Ureter (tissue), 1 donor: ENCODE results near the gene TMEM109. TPM values are rescaled to one million over a fixed set of nuclear protein-coding genes. Genes with fewer than 3 reads are reported as not detected.

Source experiments
- DNase-seq: peaks from one replicate; pipeline ENCODE4 v3.0.0-alpha.2; 2020; ENCODE audit warnings: low spot score
- total RNA-seq: library from RNA; stranded (reverse); gene quantifications from one replicate; pipeline ENCODE4 v1.2.4, GENCODE V29; 2023
- donor health status: DM: yes; HTN: yes; CAD: no.

The TMEM109 gene
- 86.8 TPM for total RNA-seq

DNA sequence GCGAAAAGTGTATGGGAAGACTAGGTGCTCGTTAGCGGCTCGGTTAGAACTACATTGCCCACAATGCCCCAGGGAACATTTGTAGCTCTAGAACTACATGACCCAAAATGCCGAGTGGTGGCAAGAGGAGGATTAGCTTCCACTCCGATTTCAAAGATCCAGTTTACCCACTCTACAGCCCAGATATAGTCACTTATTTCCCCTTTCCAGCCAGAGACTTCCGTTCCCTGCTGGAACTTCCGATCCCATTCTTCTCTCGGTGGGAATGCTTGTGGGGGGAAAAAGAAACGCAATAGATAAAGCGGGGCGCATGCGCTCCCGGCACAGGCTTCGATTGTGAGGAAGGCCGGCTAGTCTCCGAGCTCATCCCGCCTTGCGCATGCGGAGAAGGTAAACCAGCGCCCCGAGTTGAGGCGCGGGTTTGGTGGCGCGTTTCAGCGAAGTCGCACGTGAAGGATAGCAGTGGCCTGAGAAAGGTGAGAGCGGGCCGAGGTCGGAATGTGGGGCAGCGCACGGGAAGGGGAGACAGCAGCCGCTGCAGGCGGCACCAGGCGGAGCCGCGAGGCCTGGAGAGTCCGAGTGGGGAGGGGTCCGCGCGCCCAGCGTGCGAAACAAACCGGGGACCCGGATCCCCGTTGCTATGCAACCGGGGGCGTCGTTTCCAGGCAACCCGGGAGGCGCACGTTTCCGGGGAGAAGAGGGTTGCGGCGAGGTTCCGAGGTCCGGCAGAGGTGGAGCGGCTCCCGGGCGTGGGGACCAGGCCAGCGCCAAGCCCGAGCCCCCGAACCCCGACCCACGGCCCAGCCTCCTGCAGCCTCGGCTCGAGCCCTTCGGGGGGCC lies at the start of gene TMEM109:
Gene TMEM109 (plus strand): TSS at position 366 of the 840 bp plus-strand sequence. CDS start 5,536 bp downstream, outside the sequence.
- DNase-seq, result peak; percentile 88

DNA sequence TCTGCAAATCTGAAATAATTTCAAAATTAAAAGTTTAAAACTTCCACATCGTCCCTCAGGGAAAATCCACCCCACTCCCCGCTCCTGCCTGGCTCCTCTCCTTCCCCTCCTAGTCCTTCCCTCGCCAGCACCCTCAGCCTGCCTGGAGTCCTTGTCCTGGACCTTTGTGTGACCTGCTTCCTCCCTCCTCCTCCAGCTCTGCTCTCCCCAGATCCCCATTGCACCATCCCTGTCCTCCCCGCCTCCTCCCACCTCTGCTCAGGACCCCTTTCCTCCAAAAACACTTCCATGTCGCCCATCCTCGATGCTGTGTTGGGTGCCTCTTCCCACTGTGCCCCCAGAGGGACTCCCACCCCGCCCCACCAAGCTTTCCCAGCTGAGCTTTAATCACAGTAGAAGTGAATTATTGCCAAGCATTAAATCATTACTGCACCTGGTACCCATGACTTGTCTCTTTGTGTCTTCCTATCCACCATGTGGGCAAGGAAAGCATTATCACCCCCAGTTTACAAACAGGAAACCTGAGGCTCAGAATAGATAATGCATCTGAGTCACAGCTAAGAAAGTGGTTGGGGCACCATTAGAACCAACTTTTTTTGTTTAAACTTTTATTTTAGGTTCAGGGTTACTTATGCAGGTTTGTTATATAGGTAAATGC lies 49.0 kb upstream of the TMEM109 start:
- no peak for DNase-seq

GRCh38 chr11:60866911-60867870 lies 46.8 kb upstream of the TMEM109 start, which contains the start of gene ZP1:
TSS of gene ZP1 (plus strand) at chr11:60867542. CDS start at chr11:60867562, 20 bp downstream.
- no peak for DNase-seq

GRCh38 chr11:60867871-60868681 lies 45.9 kb upstream of the TMEM109 start:
- no peak for DNase-seq

GRCh38 chr11:60868682-60869450 lies 45.1 kb upstream of the TMEM109 start:
- no peak for DNase-seq

GRCh38 chr11:60869451-60869825 lies 44.5 kb upstream of the TMEM109 start:
- no peak for DNase-seq

GRCh38 chr11:60870276-60870675 lies 43.7 kb upstream of the TMEM109 start:
- no peak for DNase-seq

DNA sequence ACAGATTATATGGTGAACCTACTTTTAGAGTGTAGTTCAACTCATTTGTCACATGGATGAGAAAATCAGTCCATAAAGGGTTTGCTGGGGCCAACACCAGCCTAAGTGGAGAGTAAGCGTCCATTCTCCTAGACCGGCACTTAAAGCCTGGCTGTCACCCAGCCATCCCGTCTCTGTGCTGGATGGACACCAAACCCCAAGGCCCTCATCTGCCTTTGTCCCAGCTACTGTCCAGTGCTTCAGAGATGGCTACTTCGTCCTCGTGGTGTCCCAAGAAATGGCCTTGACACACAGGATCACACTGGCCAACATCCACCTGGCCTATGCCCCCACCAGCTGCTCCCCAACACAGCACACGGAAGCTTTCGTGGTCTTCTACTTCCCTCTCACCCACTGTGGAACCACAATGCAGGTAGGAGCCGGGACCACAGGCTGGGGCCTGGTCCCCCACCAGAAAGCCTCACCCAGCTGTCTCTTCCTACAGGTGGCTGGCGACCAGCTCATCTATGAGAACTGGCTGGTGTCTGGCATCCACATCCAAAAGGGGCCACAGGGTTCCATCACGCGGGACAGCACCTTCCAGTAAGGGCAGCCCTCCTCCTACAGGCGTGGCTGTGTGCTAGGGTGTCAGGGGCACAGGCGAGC lies 43.1 kb upstream of the TMEM109 start:
- DNase-seq, result no peak

- DNase-seq, result no peak
Measured at GRCh38 chr11:60871378-60872061, 42.4 kb upstream of the TMEM109 start.

DNA sequence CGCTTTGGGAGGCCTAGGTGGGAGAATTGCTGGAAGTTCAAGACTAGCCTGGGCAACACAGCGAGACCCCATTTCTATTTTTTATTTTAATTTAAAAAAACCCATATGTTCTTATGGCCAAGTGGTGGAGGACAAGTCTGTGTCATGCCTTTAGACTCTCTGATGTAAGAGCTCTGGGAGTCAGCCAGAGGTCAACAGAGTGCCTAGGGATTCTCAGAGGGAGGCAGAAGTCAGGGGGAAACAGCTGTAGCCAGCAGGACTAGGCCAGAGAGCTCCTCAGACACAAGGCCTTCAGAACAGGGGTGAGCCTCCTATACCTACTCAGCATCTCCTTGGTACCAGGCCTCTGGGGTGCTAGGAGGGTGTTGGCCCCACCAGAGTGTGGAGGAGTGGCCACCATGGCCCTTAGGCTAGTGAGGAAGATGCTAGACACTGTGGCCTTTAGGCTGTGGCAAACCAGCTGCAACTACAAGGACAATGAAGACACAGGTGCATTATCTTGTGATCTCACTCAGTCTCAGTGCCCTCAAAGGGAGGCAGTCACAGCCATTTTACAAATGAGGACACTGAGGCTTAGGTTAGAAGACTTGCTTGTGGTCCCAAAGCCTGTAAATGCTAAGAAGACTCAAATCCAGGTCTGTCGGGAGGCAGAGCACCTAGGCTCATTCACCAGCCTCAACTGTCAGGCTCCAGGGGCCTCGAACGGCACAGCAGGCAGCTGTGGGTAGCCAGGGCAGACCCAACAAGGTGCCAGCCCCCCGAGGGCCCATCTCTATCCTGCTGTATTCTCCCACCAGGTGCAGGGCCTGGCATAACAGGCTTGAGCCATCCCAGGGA lies 41.6 kb upstream of the TMEM109 start:
- no peak for DNase-seq

DNA sequence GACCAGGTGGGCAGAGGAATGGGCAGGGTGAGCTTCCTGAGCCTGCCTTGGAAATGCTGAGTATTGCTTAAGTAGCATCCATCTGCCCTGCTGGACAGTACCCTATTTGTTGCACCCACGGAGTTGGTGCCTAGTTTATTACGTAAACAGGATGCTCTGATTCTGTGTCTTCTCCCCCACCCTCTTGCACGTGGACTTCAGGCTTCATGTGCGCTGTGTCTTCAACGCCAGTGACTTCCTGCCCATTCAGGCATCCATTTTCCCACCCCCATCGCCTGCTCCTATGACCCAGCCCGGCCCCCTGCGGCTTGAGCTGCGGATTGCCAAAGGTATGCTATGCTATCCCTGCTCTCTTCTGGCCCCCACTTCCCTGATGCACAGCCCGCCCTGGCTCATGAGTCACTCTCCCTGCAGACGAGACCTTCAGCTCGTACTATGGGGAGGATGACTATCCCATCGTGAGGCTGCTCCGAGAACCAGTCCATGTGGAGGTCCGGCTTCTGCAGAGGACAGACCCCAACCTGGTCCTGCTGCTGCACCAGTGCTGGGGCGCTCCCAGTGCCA lies 40.9 kb upstream of the TMEM109 start:
- DNase-seq, result no peak

DNA sequence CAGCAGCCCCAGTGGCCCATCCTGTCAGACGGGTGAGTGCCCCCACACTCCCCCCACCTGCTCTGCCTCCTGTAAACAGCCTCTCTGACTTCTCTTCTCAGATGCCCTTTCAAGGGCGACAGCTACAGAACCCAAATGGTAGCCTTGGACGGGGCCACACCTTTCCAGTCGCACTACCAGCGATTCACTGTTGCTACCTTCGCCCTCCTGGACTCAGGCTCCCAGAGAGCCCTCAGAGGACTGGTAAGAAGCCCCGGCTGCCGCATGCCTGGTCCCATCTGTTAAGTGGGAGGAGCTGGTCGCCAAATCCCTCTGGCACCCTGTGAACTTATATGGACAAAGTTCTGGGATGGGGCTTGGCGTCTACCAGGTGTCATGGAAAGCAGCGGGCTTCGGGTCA lies 40.4 kb upstream of the TMEM109 start:
- no peak for DNase-seq

- DNase-seq, result no peak
Measured at GRCh38 chr11:60874421-60875365, 39.3 kb upstream of the TMEM109 start.

DNA sequence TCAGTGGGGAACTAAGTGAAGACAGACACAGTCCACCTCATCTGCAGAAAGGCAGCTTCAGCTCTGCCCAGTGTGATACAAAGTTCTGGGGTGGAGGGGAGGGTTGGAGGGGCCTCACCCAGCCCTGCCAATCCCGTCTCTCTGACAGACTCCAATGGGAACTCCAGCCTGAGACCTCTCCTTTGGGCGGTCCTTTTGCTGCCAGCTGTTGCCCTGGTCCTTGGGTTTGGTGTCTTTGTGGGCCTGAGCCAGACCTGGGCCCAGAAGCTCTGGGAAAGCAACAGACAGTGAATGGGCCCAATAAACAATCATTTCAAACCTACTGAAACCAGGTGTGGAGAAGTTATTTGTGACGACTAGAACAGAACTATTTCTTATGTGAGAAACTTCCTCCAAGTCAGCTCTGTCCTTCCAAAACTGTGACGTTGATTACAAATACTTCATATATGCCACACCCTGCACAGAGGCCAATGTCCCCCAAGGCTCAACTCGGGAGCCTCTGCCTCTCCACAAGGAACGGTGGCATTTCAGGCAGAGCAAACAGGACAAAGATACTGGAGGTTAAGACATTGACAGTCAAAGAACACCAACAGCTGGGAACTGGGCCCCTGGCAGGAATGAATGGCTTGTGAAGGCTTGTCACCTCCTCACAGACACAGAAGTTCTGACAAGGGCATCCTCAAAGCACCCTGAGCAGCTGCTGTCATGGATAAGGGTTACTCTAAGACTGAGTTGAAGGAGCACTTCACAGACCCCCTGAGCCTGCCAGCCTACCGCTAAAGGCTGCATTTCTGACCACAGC lies 38.4 kb upstream of the TMEM109 start:
- DNase-seq, result no peak

GRCh38 chr11:60876168-60876485 lies 37.8 kb upstream of the TMEM109 start:
- no peak for DNase-seq
